Ishikawa (cell line): Measurements from ENCODE around the gene PCSK4.

Source experiments
- CEBPB ChIP-seq: IDR thresholded peaks from 2 replicates; pipeline ENCODE4 v1.6.1; 2012
- CREB1 ChIP-seq: IDR thresholded peaks from 2 replicates; pipeline ENCODE4 v1.6.1; 2012; ENCODE audit warnings: low read depth
- EGR1 ChIP-seq: IDR thresholded peaks from 2 replicates; pipeline ENCODE4 v1.6.1; 2012
- EP300 ChIP-seq: IDR thresholded peaks from 2 replicates; pipeline ENCODE4 v1.6.1; 2012; ENCODE audit warnings: borderline replicate concordance
- FOXM1 ChIP-seq: IDR thresholded peaks from 2 replicates; pipeline ENCODE4 v1.6.1; 2012; ENCODE audit warnings: low read depth, borderline replicate concordance
- MAX ChIP-seq: IDR thresholded peaks from 2 replicates; pipeline ENCODE4 v1.6.1; 2012
- NFIC ChIP-seq: IDR thresholded peaks from 2 replicates; pipeline ENCODE4 v1.6.1; 2012
- RAD21 ChIP-seq: IDR thresholded peaks from 2 replicates; pipeline ENCODE4 v1.6.1; 2012; ENCODE audit warnings: low read depth
- TAF1 ChIP-seq: IDR thresholded peaks from 2 replicates; pipeline ENCODE4 v1.6.1; 2012; ENCODE audit warnings: low read depth, mild to moderate bottlenecking
- TCF12 ChIP-seq: IDR thresholded peaks from 2 replicates; pipeline ENCODE4 v1.6.1; 2012; ENCODE audit warnings: low read depth
- TEAD4 ChIP-seq: IDR thresholded peaks from 2 replicates; pipeline ENCODE4 v1.6.1; 2012
- YY1 ChIP-seq: IDR thresholded peaks from 2 replicates; pipeline ENCODE4 v1.6.1; 2012; ENCODE audit warnings: low read depth
- ZBTB7A ChIP-seq: IDR thresholded peaks from 2 replicates; pipeline ENCODE4 v1.6.1; 2012; ENCODE audit warnings: low read depth
- TF ChIP-seq, protein P1 (sequence below): IDR thresholded peaks from 2 replicates; pipeline ENCODE4 v1.6.1; 2012
- TF ChIP-seq, protein P2 (sequence below): IDR thresholded peaks from 2 replicates; pipeline ENCODE4 v1.6.1; 2012; ENCODE audit warnings: low read depth, mild to moderate bottlenecking

Gene PCSK4

DNA sequence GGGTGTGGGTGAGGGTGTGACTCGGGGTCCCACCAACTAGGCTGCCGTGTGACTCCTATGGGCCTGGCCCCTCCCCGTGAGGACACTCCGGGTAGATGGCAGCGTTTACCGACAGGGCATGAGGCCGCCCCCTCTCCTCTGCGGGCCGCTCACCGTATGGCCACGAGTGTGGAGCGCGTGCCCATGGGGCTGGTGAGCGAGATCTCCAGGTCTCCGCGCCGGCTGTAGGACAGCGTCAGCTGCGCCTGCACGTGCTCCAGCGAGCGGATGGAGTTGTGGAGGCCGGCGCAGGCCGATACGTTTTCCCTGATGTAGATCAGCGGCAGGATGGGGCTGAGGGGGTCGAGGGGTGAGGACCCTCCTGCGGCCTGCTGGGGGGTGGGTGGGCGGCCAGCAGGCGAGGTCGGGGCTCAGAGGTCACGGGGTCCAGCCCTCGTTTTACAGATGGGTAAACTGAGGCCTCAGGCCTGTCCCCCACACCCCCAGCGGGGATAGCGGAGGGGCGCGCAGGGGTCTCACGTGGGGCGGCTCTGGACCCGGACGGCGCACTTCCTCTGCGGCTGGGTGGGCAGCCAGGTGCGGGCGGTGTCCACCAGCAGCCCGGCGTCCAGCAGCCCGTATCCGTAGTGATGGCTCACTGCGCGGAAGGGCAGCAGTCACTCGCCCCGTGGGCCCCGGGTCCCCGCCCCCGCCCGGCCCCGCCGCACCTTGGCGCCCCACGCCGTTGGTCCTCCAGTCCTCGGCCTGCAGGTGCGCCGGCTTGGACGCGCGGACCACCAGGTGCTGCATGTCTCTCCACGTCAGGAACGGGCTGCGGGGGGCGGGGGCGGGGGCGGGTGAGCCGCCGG is 6.8 kb downstream of the PCSK4 start:
- TF ChIP-seq MAX (no peak), FOXM1 (no peak), RAD21 (no peak), NFIC (no peak), EP300 (no peak), YY1 (no peak), EGR1 (no peak), CEBPB (no peak), TAF1 (no peak)
- TF ChIP-seq, protein P1, sequence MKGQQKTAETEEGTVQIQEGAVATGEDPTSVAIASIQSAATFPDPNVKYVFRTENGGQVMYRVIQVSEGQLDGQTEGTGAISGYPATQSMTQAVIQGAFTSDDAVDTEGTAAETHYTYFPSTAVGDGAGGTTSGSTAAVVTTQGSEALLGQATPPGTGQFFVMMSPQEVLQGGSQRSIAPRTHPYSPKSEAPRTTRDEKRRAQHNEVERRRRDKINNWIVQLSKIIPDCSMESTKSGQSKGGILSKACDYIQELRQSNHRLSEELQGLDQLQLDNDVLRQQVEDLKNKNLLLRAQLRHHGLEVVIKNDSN: no peak
- TF ChIP-seq, protein P2, sequence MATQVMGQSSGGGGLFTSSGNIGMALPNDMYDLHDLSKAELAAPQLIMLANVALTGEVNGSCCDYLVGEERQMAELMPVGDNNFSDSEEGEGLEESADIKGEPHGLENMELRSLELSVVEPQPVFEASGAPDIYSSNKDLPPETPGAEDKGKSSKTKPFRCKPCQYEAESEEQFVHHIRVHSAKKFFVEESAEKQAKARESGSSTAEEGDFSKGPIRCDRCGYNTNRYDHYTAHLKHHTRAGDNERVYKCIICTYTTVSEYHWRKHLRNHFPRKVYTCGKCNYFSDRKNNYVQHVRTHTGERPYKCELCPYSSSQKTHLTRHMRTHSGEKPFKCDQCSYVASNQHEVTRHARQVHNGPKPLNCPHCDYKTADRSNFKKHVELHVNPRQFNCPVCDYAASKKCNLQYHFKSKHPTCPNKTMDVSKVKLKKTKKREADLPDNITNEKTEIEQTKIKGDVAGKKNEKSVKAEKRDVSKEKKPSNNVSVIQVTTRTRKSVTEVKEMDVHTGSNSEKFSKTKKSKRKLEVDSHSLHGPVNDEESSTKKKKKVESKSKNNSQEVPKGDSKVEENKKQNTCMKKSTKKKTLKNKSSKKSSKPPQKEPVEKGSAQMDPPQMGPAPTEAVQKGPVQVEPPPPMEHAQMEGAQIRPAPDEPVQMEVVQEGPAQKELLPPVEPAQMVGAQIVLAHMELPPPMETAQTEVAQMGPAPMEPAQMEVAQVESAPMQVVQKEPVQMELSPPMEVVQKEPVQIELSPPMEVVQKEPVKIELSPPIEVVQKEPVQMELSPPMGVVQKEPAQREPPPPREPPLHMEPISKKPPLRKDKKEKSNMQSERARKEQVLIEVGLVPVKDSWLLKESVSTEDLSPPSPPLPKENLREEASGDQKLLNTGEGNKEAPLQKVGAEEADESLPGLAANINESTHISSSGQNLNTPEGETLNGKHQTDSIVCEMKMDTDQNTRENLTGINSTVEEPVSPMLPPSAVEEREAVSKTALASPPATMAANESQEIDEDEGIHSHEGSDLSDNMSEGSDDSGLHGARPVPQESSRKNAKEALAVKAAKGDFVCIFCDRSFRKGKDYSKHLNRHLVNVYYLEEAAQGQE: no peak

DNA sequence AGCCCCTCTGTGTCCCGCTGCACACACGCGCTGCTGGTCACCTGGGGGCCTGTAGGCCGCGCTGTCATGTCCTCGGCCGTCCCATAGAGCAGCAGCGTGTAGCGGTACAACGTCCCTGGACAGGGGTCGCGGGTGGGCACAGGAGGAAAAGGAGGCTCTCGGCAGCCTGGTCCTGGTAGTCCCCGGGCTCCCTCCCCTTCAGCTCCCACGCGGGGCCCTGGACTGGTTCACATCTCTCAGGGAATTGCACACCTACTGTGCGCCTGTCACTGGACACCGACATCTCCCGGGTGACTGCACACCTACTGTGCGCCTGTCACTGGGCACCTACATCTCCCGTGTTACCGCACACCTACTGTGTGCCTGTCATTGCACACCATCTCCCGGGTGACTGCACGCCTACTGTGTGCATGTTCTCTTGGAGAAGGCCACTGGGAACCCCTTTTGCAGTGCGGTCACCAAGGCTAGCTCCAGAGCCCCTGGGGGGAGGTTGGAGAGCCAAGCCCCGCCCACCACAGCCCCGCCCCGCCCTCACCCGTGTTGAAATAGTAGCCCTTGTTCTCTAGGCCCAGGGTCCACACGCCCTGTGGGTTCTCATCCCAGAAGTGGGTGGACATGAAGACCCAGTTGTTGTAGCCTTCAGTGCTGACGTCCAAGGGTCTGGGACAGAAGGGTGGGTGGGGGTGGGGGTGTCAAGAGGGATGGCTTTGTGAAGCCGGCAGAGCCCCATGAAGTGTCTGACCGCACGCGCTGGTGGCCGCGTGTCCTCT is 7.6 kb downstream of the PCSK4 start:
- TF ChIP-seq, protein P1: no peak
- TF ChIP-seq, protein P2: peak; percentile 25; the same call in 1 of the 2 replicates
- TF ChIP-seq TEAD4: no peak

DNA sequence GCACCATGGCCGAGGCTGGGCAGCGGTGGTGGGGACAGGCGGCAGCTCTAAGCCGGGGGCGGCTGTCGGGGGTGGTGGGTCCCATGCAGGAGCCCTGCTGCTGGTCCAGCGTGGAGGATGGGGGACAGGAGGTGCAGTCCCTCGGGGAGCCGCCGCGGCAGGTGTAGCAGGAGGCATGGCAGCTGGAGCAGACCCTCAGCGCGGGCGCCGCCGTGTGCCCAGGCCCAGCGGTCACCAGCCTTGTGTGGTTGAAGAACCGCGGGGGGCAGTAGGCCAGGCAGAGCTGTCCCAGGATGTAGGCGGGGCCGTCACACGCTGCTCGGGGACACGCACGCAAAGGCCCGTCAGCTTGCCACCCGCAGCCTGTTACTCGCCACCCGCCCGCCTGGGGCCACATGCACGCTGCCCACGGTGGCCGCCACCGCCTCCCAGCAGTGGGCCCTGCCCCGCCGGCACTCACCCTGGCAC is 8.2 kb downstream of the PCSK4 start:
- TF ChIP-seq EP300 (no peak), EGR1 (no peak), TAF1 (no peak), MAX (no peak), TCF12 (no peak)
- TF ChIP-seq, protein P1: no peak

DNA sequence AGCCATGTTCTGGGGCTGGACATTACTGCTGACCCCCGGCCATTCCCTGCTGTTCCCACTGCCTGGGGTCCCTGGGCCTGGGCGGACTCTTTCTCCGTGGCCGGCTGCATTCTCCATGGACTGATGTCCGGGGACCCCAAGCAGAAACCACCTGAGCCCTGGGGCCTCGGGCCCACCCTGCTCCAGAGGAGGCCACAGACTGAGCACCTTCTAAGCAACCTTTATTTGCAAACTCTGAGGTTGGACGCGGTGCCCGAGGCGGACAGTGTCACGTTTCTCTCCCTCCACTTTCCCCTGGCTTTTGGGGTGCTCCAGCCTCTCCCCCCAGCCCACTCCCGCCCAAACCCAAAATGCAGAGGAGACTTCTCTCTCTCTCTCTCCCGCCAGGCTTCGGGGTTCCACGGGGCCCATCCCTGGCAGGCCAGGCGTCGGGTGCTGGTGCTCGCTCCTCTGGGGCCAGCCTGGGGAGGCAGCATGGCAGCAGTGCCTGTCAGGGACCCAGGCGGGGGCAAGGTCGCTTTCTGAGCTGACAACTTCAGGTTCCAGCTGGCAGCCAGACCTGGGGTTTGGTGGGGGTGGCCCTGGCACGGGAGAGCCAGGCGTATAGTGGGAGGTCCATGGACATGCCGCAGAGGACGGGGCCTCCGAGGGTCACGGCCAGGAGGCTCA is 8.8 kb downstream of the PCSK4 start:
- no peak for TF ChIP-seq TAF1
- no peak for TF ChIP-seq EGR1
- no peak for TF ChIP-seq YY1
- TF ChIP-seq EP300: no peak
- TF ChIP-seq MAX: no peak
- TF ChIP-seq FOXM1: no peak
- TF ChIP-seq TEAD4: no peak
- TF ChIP-seq, protein P2: no peak
- TF ChIP-seq CEBPB: no peak
- TF ChIP-seq, protein P1: no peak
- TF ChIP-seq TCF12: no peak
- no peak for TF ChIP-seq NFIC
- no peak for TF ChIP-seq CREB1
- no peak for TF ChIP-seq RAD21
- TF ChIP-seq ZBTB7A: no peak
